OCI-M2 (cell line): ENCODE measurements around the gene MOG.

ENCODE experiments used
- DNase-seq: peaks from one replicate; lab custom pipeline; 2025; ENCODE audit not compliant: unreplicated experiment; lab: John Stamatoyannopoulos, UW

The MOG gene

DNA sequence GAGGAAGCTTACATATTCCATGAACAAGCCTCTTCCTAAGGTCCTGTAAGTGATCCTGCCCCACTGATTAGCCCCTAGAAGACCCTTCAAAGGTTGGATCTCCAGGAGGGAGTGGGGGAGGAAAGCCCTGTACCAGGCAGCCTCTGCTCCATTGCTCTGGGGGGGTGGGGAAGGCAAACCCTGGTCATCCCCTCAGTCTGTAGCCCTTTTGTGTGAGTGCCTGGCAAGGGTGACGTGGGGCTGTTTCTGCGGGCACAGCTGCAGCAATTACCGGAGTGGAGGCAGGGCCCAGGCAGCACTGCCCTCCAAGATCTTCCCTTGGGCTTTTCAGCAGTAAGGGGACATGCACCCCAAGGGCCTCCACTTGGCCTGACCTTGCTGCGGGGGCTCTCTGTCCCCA lies at the start of gene MOG:
TSS of gene MOG (plus strand) at position 295 of the 400 bp plus-strand sequence. CDS start 118 bp downstream, outside the sequence.
- no peak for DNase-seq

- DNase-seq, result no peak
Observed at GRCh38 chr6:29608131-29608530, 48.8 kb upstream of the MOG start.

DNA sequence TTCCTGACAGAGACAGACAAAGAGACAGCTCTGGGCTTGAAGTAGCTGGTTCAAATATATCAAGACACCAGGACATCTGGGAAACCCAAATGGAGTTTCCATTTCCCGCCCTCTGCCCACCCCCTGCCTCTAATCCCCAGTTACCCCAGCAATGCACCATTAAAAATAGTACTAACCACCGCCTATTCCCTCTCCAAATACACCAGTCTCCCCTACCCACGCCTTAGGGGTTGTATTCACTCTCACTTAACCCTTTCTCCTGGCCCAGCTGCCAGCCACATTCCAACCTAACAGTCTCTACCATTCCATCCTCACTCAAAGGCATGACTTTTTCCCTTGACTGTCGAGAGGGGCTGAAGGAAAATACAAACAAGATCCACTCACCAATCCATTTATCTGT lies 46.4 kb upstream of the MOG start:
- no peak for DNase-seq

DNA sequence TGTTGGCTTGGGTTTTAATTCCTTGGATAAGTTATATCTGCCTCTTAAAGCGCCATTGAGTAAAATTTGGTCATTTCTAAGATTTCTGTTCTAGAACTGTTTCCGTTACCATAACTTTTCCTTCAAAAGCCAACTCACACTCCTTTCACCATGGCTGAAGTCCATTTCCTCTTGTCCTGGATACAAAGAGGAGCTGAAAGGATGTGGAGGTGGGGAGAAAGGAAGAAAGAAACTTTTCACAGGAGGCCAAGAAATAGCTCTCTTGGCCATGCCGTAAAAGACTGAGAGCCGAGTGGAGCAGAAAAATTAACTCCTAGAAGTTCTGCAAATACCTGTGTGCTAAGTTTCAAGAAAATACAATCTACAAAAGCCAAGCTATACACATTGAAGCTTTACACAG lies 45.5 kb upstream of the MOG start:
- DNase-seq, result no peak

DNA sequence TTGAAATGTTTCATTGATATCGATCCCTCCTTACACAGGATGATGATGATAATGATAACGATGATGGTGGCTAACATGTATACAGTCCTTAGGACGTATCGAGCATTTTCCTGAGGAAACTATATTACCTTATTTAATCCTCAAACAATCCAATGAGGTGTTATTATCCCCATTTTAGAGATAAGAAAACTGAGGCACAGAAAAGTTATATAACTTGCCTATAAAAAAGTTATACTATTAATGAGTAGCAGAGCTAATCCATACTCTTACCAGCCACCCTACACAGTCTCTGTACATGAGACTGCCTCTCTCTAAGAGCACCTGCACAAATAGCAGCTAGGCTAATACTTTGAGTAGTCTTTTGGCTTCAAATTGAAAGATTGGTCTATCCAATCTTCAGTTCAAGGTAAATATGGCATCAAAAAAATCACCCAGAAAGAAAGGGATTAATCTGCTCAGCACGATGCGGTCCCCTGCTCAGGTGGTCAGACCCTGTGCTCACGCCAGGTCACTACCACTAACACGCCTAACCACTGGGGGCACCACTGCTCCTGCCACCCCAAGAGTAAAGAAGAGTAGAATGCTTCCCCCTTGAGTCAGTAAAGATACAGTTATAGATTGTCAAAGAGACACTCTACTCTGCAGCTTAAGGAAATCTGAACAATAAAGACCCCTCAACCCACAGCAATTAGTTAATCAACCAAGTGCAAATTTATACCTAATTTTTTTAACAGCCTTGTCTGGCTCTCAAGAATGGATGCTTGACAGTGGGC lies 38.9 kb upstream of the MOG start:
- DNase-seq, result no peak

DNA sequence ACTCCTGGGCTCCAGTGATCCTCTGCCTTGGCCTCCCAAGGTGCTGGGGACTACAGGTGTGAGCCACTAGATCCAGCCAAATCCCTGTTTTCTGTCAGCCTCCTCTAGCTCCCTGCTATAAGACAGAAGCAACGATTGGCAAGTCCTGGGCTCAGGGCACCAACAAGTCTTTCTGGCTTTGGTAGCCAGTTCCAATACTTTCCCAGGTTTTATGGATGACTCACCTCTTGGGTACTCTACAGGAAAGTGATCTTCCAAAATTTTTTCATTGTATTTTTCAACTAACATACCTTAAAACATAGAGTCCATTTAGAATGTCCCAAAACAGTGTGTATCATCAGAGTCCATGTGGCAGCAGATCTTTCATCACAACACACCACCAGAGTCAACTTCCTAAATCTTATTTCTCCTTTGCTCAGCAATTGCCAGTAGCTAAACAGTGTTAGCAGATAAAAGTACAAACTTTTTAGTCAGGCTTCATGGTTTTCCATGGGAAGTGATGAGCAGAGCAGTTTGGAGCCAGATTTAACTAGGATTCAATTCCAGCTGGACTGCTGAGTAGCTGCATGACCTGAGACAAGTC lies 37.2 kb upstream of the MOG start:
- DNase-seq, result no peak

DNA sequence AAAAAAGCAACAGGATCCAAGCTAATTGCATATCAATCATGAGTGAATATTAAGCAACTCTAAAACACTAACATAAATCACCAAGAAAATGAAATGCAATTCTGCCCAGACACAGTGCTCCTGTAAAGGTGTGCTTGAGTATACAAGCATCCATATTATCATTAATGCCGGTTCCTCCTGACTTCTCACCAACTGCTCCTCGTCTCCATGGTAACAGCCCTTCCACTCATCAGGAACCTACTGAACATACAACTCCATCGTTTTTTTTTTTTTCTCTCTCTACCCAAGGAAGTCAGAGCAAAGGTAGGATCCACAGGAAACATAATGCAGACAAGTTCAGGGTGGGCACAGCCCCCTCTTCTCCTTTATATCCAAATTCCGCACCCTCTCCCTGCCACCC lies 36.3 kb upstream of the MOG start:
- DNase-seq, result no peak

DNA sequence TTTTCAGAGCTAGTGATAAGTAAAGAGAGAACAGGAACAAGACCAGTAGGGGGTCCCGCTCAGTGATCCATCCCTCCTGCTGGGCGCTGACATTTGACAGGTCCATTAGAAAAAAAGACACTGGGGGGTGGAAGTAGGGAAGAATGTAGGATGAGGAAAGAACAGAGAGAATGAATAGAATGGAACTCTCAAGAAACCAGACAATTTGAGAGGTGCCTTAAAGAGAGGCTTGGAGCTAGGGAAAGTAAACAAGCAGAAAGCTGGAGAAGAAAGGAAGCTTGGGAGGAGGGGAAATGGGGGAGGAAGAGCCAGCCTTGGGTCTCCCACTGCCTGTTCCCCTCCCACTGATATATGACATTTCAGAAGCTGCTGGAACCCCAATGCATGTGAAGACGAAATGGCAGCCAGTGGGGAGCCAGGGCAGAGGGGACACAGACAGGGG lies 32.4 kb upstream of the MOG start:
- DNase-seq, result no peak

DNA sequence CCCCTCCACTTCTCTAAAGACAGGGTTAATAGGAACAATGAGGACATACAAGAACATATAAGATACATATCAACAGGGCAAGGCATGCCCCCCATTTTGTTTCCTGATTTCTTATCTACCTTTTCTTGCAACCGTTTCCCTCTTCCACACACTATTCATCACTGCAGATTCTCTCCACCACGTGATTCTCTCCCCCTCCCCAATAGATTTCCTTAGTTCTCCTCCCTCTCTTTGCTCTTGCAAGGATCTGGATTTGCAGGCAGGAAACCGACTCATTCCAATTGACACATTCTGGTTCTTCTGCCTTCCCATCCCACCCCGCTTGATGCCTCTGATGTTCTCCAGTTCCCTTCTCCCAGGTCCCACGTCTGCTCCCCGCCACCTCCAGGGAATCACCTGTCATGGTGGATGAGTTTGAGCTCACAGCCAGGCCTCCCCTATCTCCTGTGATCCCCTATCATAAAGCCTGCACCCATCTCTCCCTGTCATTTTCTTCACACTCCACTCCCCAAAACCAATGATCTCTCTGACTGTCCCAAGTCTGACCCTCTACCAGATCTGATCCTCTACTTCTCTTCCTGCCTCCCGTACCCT lies 31.5 kb upstream of the MOG start:
- DNase-seq, result no peak

DNA sequence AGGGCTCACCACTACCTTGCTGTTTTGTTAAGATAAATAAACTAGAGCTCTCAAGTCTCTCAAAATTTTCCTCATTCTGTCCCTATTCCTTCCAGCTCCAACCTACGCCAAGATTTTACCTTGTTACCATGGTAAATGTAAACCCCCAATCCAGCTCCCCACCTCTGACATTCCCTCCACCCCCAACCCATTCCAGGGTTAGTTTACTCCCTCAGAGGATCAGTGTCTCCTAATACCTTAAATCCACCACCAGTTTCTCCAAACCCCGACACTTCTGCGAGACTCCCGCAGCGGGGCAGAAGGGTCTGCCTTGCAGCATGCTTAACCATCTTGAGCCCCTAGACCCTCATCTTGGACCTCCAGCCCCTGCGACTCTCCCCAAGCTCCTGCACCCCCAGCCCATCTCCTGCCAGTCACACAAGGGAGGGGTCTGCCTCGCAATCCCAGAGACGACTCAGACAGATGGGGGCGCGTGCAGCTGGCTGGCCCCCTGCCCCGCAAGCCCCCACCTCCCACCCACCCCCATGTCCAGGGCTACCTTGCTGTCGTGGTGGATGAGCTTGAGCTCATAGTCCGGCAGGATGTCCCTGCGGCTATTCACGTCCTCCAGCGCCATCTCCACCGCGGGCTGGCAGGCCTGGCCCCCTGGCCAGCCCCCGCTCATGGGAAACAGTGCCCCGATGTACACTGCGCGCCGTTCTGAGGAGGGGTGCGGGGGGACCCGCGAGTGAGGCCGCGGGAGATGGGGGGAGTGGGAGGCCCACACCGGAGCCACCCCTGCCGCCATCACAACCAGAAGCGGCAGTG lies 29.7 kb upstream of the MOG start:
- DNase-seq, result no peak

- DNase-seq, result no peak
Observed at GRCh38 chr6:29627755-29628418, 29.0 kb upstream of the MOG start.

DNA sequence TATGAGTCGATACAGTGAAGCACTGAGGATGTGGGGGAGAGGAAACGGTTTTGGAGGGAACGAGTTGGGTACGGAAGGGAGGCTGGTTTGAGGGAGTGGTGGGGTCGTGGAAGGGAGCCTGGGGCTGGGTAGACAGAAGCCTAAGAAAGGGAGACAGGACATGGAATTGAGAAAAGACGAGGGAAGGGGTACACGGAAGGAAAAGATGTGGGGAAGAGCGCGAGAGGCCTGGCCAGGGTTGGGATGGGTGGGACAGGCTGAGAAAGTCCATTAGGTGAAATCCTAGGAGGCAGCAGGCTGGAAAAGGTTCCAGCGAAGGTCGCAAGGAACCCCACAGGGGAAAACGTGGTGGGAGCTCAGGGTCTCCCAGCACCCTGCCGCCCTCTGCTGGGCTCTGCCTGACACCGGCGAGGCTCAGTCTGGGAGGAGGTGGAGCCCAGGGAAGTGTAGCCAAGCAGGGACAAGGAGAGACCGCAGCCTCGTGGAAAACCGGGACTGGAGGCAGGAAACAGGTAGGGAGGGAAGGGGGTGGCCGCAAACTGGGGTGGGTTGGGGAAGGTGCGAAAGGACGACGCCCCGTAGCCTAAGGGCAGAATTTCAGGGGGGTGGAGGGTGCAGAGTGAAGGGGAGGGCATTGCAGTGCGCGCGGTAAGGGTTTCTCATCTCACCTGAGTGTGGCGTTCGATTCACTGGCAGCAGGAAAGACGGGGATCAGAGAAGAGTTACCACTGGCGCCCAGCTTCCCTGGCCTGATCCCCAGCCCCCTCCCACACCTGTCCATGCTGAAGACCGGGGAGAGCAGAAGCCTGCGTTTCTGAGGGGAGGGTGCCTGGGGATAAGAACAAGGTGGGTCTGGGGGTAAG lies 28.2 kb upstream of the MOG start:
- DNase-seq, result no peak

DNA sequence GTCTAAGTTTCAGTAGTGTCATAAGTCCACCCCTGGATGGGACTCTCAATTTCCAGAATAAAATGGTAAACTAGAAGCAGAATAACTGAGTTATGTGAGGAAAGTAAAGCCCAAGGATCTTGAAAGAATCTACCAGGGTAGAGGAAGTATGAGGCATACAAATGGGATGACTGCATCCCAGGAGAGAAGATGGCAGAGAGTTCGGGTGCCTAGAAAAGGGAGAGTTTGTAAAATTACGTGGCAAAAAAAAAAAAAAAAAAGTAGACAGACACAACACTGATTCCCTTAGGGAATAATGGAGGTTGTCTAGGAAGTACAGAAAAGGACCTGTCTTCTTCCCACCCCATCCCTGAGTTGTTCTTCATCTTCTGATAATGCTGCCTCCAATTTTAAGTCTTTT lies 27.3 kb upstream of the MOG start:
- no peak for DNase-seq

DNA sequence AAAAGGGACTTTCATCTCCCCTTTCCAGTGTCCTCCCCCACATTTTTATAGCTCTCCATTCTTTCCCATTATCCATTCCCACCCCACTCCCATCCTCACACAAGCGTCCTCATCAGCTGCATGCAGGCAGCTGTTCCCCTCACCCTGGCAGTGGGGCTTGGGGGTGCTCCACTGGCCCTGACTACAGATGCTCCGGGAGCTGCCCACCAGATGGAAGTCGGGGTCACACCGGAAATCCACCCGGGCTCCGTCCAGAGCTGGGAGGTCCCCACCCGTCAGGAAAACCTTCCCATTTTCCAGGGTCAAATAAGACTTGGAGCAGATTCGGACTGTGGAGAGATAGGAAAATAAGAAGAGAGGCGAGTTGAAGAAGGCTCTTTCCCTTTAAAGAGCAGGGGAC lies 26.6 kb upstream of the MOG start:
- DNase-seq, result no peak

DNA sequence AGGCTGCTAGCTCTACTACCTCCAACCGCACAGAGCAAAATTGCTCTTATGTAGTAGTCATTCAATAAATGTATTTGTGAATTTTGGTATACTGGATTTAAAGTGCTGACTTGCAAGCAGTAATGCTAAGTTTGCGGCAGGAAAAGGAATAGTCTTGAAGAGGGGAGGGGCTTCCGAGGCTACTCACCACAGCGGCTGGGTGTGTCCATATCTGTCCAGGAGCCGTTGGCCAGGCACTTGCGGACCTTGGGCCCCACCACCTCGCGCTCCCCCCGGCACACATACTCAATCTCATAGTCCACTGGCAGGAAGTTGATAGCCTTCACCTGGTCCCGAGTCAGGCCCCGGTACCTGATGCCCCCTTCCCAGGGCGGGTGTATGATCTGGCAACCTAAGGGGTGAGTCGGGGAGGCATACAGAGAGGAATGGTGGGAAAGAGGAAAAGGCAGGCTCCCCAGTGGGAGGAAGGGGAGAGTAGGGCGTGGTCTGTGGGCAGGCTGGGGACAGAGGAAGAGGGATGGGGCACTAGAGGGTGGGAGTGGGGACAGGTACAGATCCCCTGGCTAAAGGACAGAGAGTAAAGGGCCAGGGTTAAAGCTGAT lies 25.6 kb upstream of the MOG start:
- no peak for DNase-seq

- DNase-seq, result no peak
Observed at GRCh38 chr6:29631860-29632731, 24.8 kb upstream of the MOG start.

GRCh38 chr6:29632789-29633533 lies 23.9 kb upstream of the MOG start, which contains the start of gene GABBR1:
GABBR1 (minus strand) TSS chr6:29633183; CDS start chr6:29632385, 798 bp downstream.
- DNase-seq, result peak; percentile 33

DNA sequence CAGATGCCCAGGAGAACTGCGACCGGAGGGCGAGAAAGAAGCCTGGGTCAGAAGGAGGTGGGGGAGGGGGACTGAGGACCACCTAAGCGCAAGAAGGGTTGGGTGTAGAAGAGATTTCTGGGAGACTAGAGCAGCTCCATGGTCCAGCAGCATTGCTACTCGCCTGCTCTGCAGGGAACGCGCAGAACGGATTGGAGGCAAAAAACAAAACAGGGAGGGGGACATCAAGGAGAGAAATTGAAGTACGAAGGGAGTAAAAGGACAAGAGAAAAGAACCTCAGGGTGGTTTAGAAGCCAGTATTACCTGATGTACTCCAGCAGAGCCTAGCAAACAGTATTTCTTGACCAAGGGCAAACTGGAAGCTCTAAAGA lies 23.4 kb upstream of the MOG start:
- no peak for DNase-seq
